ENCODE data around the gene PABPC1L. TPM values are rescaled to one million over a fixed set of nuclear protein-coding genes. Genes with fewer than 3 reads are reported as not detected.

Gene PABPC1L
- total RNA-seq, 4 donors from 2014 or later: 11.7 to 61.1 (median 19.4) TPM

- TF ChIP-seq EP300 (IDR thresholded peaks at IDR 0.05) (no peak), POLR2AphosphoS5 (IDR thresholded peaks at IDR 0.05) (no peak), CTCF (IDR thresholded peaks at IDR 0.05) (no peak), POLR2A (IDR thresholded peaks at IDR 0.05) (no peak)
- 25% methylated on average over 1 of the region's 1 CpG for WGBS
- Histone ChIP-seq H3K4me3 (no peak overlapping the region), H3K27me3 (no peaks in the 10 kb centered on the region), H3K9me3 (no peaks in the 10 kb centered on the region), H3K27ac (no peak overlapping the region), H3K36me3 (peaks cover 32% of the 10 kb centered on the region), H3K4me1 (peaks cover 28% of the 10 kb centered on the region)
- DNase-seq (ENCODE audit: low spot score in 2 of 2): no peak
Observed at GRCh38 chr20:44970243-44970757, 60.4 kb downstream of the PABPC1L start.

GRCh38 chr20:44973053-44973452 lies 63.2 kb downstream of the PABPC1L start:
- no peak for DNase-seq (ENCODE audit: low spot score in 2 of 2)
- WGBS: 42% methylated on average over 2 of the region's 2 CpGs
- Histone ChIP-seq H3K27me3 (no peaks in the 10 kb centered on the region), H3K9me3 (no peaks in the 10 kb centered on the region), H3K36me3 (peaks cover 37% of the 10 kb centered on the region), H3K4me3 (no peak overlapping the region), H3K4me1 (peaks cover 9% of the 10 kb centered on the region), H3K27ac (no peak overlapping the region)
- no peak for TF ChIP-seq EP300 (IDR thresholded peaks at IDR 0.05)
- no peak for TF ChIP-seq POLR2AphosphoS5 (IDR thresholded peaks at IDR 0.05)
- no peak for TF ChIP-seq CTCF (IDR thresholded peaks at IDR 0.05)
- TF ChIP-seq POLR2A (IDR thresholded peaks at IDR 0.05): no peak

- H3K27me3 ChIP-seq: no peaks in the 10 kb centered on the region
- TF ChIP-seq POLR2A (IDR thresholded peaks at IDR 0.05) (no peak), POLR2AphosphoS5 (IDR thresholded peaks at IDR 0.05) (no peak), EP300 (IDR thresholded peaks at IDR 0.05) (no peak), CTCF (IDR thresholded peaks at IDR 0.05) (no peak)
- no peak overlapping the region for H3K4me3 ChIP-seq
- no peak for DNase-seq (ENCODE audit: low spot score in 2 of 2)
- H3K27ac ChIP-seq: no peak overlapping the region
- no peaks in the 10 kb centered on the region for H3K9me3 ChIP-seq
- H3K36me3 ChIP-seq: peaks cover 62% of the 10 kb centered on the region
- WGBS: 77% methylated on average over 4 of the region's 4 CpGs
- H3K4me1 ChIP-seq: peaks cover 5% of the 10 kb centered on the region
Observed at GRCh38 chr20:44976698-44977097, 66.8 kb downstream of the PABPC1L start.

- H3K36me3 ChIP-seq: peaks cover 55% of the 10 kb centered on the region
- 78% methylated on average over 2 of the region's 2 CpGs for WGBS
- H3K9me3 ChIP-seq: no peaks in the 10 kb centered on the region
- no peak for DNase-seq (ENCODE audit: low spot score in 2 of 2)
- H3K27me3 ChIP-seq: no peaks in the 10 kb centered on the region
- H3K4me3 ChIP-seq: no peak overlapping the region
- TF ChIP-seq POLR2AphosphoS5 (IDR thresholded peaks at IDR 0.05): no peak
- no peak for TF ChIP-seq EP300 (IDR thresholded peaks at IDR 0.05)
- TF ChIP-seq CTCF (IDR thresholded peaks at IDR 0.05): no peak
- TF ChIP-seq POLR2A (IDR thresholded peaks at IDR 0.05): peak in 1 of 2 donors; percentile 23
- peaks cover 5% of the 10 kb centered on the region for H3K4me1 ChIP-seq
- H3K27ac ChIP-seq: peak overlapping the region; percentile 64
Observed at GRCh38 chr20:44979090-44979621, 69.3 kb downstream of the PABPC1L start.

- Histone ChIP-seq H3K36me3 (peaks cover 61% of the 10 kb centered on the region), H3K4me1 (peaks cover 5% of the 10 kb centered on the region), H3K9me3 (no peaks in the 10 kb centered on the region), H3K27me3 (no peaks in the 10 kb centered on the region), H3K4me3 (no peak overlapping the region), H3K27ac (no peak overlapping the region)
- 88% methylated on average over 8 of the region's 8 CpGs for WGBS
- TF ChIP-seq CTCF (IDR thresholded peaks at IDR 0.05) (no peak), EP300 (IDR thresholded peaks at IDR 0.05) (no peak), POLR2A (IDR thresholded peaks at IDR 0.05) (no peak), POLR2AphosphoS5 (IDR thresholded peaks at IDR 0.05) (no peak)
- DNase-seq (ENCODE audit: low spot score in 2 of 2): no peak
Observed at GRCh38 chr20:44981736-44982406, 72.0 kb downstream of the PABPC1L start.
